Body of pancreas (tissue), 4 donors: ENCODE measurements around the gene LAD1. TPM values are rescaled to one million over a fixed set of nuclear protein-coding genes. Genes with fewer than 3 reads are reported as not detected.

Experiments
- ATAC-seq: fragments of 150-250 bp; one replicate; pipeline ENCODE4 v1.9.1; 2016
- DNase-seq, 4 donors: peaks; one replicate each; pipeline ENCODE4 v3.0.0-alpha.2; 2019
- H3K27ac ChIP-seq, 4 donors: fragments of 200-600 bp; sonication (generic); 1 replicate in 3 of 4; 2 replicates in 1 of 4; pipeline versions ENCODE4 v1.5.1 to v1.6.1; 2016 to 2019; ENCODE audit warnings: mild to moderate bottlenecking in 1 of 4, mixed read lengths in 1 of 4, moderate library complexity in 1 of 4
- H3K27me3 ChIP-seq, 2 donors: fragments of 200-600 bp; sonication (generic); one replicate each; pipeline ENCODE4 v1.6.0; 2016; ENCODE audit warnings: mild to moderate bottlenecking in 1 of 2
- H3K36me3 ChIP-seq, 2 donors: fragments of 200-600 bp; sonication (generic); replicated peaks in 1 of 2; 2 replicates each; pipeline ENCODE4 v1.5.1; 2016; ENCODE audit warnings: low read depth in 2 of 2; ENCODE audit not compliant: insufficient read depth in 1 of 2
- H3K4me1 ChIP-seq: fragments of 200-600 bp; sonication (generic); one replicate; pipeline ENCODE4 v1.6.0; 2016
- H3K4me3 ChIP-seq, 2 donors: fragments of 200-600 bp; sonication (generic); 1 replicate in 1 of 2; 2 replicates in 1 of 2; pipeline ENCODE4 v1.5.1; 2016 to 2019
- H3K9me3 ChIP-seq, 3 donors: fragments of 200-600 bp; sonication (generic); 1 replicate in 2 of 3; 2 replicates in 1 of 3; pipeline ENCODE4 v1.5.1; 2016
- POLR2A ChIP-seq, 3 donors: fragments of 450-650 bp; IDR thresholded peaks; one replicate each; pipeline ENCODE4 v1.6.1; 2016; ENCODE audit warnings: antibody characterized with exemption in 3 of 3, mild to moderate bottlenecking in 2 of 3
- WGBS, 2 donors: methylation state at CpG; one replicate each; pipeline ENCODE4 v1.1.5; 2017; 5-methylcytosine and 5-hydroxymethylcytosine counted together
- intact Hi-C: fragments of 100-400 bp; cut with DNase I; formaldehyde crosslinking; loops from one replicate; pipeline ENCODE4 v1.15.1; 2023
- total RNA-seq, 2 donors: library from RNA; depleted of rRNA; stranded (reverse); fragments of >200 nt; gene quantifications; one replicate each; pipeline ENCODE4 v1.1.0, GENCODE V29; 2016
- TF ChIP-seq, protein P1 (sequence below), 7 experiments: fragments of 450-650 bp in 4 of 7; fragments of 200-600 bp in 3 of 7; sonication (generic) in 3 of 7; IDR thresholded peaks; one replicate each; pipeline ENCODE4 v1.5.1; 2016 to 2019; ENCODE audit warnings: antibody characterized with exemption in 7 of 7

The LAD1 gene
- total RNA-seq, 2 donors from 2014 or later: 46.1 to 54.7 TPM

DNA sequence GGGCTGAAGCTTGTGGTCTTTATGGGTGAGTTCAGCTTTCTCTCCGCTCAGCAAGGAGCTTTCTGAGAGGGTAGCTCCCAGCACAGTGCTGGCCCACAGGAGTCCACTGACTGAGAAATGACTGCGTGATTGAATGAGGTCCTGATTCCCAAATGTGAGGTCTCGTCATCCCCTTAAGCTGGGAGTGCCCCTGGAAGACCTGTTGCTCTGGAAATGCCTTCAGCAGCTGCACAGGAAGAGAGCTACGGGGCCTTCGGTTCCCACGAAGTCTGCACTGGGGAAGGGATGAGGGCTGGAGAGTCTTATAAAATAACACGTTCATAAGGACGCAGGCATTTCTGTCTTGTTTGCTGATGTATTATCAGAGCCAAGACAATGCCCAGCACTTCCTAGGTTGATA lies 35.7 kb downstream of the LAD1 start:
- Histone ChIP-seq H3K4me3 (no peak overlapping the region), H3K36me3 (no peaks in the 10 kb centered on the region), H3K27me3 (no peaks in the 10 kb centered on the region), H3K4me1 (no peaks in the 10 kb centered on the region), H3K9me3 (no peaks in the 10 kb centered on the region), H3K27ac (no peak overlapping the region)
- DNase-seq (no peak), ATAC-seq (no peak)
- 59 to 71% methylated on average over 8 of the region's 8 CpGs for WGBS, 2 donors
- intact Hi-C loops: loop anchor here (5.0 kb wide), 1 partner anchor 111 kb away; no protein-coding TSS in a partner anchor
- TF ChIP-seq, protein P1, sequence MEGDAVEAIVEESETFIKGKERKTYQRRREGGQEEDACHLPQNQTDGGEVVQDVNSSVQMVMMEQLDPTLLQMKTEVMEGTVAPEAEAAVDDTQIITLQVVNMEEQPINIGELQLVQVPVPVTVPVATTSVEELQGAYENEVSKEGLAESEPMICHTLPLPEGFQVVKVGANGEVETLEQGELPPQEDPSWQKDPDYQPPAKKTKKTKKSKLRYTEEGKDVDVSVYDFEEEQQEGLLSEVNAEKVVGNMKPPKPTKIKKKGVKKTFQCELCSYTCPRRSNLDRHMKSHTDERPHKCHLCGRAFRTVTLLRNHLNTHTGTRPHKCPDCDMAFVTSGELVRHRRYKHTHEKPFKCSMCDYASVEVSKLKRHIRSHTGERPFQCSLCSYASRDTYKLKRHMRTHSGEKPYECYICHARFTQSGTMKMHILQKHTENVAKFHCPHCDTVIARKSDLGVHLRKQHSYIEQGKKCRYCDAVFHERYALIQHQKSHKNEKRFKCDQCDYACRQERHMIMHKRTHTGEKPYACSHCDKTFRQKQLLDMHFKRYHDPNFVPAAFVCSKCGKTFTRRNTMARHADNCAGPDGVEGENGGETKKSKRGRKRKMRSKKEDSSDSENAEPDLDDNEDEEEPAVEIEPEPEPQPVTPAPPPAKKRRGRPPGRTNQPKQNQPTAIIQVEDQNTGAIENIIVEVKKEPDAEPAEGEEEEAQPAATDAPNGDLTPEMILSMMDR (IDR thresholded peaks at IDR 0.05): no peak
- TF ChIP-seq POLR2A (IDR thresholded peaks at IDR 0.05): no peak

DNA sequence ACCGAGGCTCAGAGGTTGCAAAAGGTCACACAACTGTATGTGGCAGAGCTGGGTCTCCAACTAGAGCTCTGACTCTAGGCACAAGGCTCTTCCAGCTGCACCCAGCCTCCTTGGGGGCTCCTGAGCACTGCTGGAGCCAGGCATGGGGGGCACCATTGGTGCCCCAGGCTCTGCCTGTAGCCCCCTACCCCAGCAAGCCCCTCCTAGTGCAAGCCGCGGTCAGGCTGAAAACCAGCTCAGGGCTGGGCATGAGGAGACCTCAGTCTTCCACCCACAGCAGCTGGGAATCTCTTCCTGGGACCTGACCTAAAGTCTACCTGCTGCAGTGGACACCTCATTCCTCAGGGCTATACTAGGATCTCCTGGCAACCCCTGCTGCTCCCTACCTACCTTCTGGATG lies 36.2 kb downstream of the LAD1 start:
- no peak for TF ChIP-seq POLR2A (IDR thresholded peaks at IDR 0.05)
- TF ChIP-seq, protein P1 (IDR thresholded peaks at IDR 0.05): no peak
- intact Hi-C loops: loop anchor here (5.0 kb wide), 1 partner anchor 111 kb away; no protein-coding TSS in a partner anchor
- WGBS, 2 donors: 79 to 92% methylated on average over 3 of the region's 3 CpGs
- Histone ChIP-seq H3K4me3 (no peak overlapping the region), H3K27ac (no peak overlapping the region), H3K9me3 (no peaks in the 10 kb centered on the region), H3K36me3 (no peaks in the 10 kb centered on the region), H3K4me1 (no peaks in the 10 kb centered on the region), H3K27me3 (no peaks in the 10 kb centered on the region)
- ATAC-seq: no peak
- peak in 1 of 4 donors; percentile 1 for DNase-seq

DNA sequence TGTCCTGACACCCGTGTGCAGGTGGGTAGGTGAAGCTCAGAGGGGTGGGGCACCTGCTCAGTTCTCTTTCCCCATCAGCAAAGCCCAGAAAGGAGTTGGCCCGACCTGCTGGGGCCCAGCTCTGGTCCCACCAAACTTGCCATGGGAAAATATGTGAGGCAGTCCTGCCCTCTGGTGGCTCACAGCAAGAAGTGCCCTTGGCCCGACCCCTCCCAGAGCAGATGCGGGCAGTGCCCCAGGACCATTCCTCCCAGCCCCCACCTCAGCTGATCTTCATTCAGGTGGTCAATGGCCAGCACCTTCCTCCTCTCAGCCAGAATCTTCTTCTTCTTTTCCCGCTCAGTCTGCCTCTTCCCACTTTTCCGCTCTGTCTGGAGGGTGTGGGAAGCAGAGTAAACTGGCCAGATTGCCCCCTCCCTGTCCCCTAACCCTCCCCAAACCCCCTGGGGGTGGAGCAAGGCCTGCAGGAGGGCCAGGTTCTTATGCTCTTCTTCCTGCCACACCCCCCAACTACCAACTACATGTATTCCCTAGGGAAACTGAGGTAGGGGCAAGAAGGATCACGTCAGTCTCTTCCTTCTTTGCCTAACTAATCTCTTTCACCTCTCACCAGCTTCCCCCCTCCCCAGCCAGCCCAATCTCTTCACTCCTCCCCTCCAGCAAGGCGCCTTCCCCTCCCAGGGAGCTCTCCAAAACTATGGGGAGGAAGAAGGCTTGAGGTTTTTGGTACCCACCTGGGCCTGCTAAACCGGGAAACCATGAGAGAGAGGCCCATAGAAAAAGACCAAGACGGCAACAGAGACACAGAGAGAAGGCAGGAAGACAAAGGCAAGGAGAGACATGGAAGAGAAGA lies 37.2 kb downstream of the LAD1 start:
- WGBS, 2 donors: 37 to 49% methylated on average over 9 to 10 of the region's 10 CpGs
- Histone ChIP-seq H3K27ac (no peak overlapping the region), H3K9me3 (no peaks in the 10 kb centered on the region), H3K36me3 (no peaks in the 10 kb centered on the region), H3K4me1 (no peaks in the 10 kb centered on the region), H3K27me3 (no peaks in the 10 kb centered on the region), H3K4me3 (no peak overlapping the region)
- peak; percentile 36 to 55 (median 44) for DNase-seq
- peak; percentile 64 for ATAC-seq
- TF ChIP-seq, protein P1 (IDR thresholded peaks at IDR 0.05): peak; percentile 56 to 80 (median 70)
- TF ChIP-seq POLR2A (IDR thresholded peaks at IDR 0.05): no peak
- intact Hi-C loops: loop anchor here (5.0 kb wide), 1 partner anchor 110 kb away; no protein-coding TSS in a partner anchor

DNA sequence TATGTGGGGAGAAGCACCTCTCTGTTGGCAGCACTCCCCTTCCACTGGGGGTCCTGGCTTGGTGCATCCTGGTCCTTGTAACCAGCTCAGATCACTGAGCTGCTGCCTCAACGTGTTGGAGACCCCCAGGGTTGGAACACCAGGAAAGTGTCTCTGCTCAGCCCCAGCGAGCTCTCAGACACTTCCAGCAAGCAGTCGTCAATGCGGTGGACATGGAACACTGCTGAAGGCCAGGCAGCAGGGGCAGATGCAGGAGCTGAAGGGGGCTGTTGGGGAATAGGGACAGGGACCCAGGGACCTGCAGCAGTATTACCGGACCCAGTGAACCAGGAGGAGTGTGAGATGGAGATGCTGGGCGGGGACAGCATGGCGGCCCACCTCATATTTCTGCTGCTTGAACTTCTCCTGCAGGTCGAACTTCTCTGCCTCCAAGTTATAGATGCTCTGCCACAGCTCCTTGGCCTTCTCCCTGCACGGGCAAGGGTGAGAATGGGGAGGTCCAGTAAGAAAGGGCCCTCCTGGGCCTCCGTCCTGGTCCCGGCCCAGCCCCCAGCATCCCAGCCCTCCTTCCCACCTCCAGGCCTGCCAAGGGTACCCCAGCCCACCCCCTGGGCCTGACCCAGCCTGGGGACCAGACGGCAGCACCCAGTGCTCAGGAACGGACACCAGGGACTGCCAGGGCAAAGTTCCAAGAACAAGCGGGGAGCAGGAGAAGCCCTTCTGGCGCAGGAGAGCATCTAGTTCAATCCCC lies 38.0 kb downstream of the LAD1 start:
- H3K9me3 ChIP-seq: no peaks in the 10 kb centered on the region
- TF ChIP-seq POLR2A (IDR thresholded peaks at IDR 0.05): no peak
- TF ChIP-seq, protein P1 (IDR thresholded peaks at IDR 0.05): no peak
- DNase-seq: peak in 1 of 4 donors; percentile 2
- H3K4me1 ChIP-seq: no peaks in the 10 kb centered on the region
- H3K36me3 ChIP-seq: no peaks in the 10 kb centered on the region
- ATAC-seq: no peak
- intact Hi-C loops: loop anchor here (5.0 kb wide), 1 partner anchor 109 kb away; no protein-coding TSS in a partner anchor
- no peak overlapping the region for H3K4me3 ChIP-seq
- WGBS, 2 donors: 65 to 66% methylated on average over 7 to 15 of the region's 15 CpGs
- no peak overlapping the region for H3K27ac ChIP-seq
- H3K27me3 ChIP-seq: no peaks in the 10 kb centered on the region
